ENCODE data around the gene GAS6.

Gene GAS6

DNA sequence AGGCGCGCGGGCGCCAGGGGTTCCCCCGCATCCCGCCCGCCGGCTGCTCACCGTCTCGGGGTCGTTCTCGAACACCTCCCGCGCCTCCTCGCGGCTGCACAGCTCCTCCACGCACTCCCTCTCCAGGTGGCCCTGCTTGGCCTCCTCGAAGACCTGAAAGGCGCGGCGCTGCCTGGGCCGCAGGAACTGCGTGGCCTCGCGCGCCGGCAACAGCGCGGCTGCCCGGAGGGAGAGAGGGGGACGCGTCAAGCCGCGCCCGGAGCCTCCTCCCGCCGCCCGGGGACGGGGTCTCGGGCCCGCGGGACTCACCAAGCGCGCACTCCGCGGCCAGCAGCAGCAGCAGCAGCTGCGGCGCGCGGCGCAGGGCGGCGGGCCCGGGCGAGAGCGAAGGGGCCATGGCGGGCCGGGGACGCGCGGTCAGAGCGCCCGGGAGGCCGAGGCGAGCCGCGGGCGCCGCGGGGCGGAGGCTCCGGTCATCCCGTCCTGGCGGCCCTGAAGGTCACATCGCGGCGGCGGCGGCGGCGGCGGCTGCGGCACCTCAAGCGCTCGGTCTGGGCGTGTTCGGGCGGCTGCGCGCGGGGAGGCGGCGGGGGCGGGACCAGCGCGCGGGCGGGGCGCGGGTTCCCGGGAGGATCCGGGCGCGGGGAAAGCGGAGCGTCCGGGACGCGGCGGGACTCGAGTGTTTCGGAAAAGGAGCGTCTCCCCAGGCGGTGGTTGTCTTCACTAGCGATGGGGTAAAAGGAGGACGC is at the start of gene GAS6:
TSS of gene GAS6 (minus strand) at position 553 of the 749 bp plus-strand sequence. CDS start at position 397, 156 bp downstream.
- no peak for DNase-seq (ENCODE audit: low read depth)

DNA sequence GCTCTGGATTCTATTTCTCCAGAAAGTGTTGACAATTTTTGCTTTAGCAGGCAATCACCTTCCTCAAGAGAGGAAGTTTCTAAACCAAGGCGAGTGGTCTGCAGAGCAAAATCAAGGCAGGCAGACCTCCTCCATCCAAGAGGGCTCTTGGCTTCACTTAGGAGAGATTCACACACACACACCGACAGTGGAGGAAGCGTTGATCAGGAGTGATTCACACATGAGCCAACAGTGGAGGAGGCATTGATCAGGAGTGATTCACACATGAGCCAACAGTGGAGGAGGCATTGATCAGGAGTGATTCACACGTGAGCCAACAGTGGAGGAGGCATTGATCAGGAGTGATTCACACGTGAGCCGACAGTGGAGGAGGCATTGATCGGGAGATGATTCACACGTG is 49.5 kb upstream of the GAS6 start:
- peak; percentile 14 for DNase-seq (ENCODE audit: low read depth)

DNA sequence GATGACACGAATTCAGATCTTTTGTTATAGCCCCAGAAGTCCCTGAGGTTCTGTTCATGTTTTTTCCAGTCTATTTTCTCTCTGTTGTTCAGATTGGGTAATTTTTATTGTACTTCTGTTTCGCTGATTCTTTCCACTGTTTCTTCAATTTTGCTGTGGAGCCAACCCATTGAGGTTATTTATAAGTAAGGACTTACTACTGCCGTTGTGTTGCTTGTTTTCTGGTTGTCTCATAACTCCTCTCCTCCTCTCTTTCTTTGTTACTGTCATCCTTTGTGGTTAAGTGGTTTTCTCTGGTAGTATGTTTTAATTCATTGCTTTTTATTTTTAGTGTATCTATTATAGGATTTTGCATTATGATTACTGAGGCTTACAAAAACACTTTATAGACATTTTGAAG is 48.7 kb upstream of the GAS6 start:
- DNase-seq (ENCODE audit: low read depth): no peak

DNA sequence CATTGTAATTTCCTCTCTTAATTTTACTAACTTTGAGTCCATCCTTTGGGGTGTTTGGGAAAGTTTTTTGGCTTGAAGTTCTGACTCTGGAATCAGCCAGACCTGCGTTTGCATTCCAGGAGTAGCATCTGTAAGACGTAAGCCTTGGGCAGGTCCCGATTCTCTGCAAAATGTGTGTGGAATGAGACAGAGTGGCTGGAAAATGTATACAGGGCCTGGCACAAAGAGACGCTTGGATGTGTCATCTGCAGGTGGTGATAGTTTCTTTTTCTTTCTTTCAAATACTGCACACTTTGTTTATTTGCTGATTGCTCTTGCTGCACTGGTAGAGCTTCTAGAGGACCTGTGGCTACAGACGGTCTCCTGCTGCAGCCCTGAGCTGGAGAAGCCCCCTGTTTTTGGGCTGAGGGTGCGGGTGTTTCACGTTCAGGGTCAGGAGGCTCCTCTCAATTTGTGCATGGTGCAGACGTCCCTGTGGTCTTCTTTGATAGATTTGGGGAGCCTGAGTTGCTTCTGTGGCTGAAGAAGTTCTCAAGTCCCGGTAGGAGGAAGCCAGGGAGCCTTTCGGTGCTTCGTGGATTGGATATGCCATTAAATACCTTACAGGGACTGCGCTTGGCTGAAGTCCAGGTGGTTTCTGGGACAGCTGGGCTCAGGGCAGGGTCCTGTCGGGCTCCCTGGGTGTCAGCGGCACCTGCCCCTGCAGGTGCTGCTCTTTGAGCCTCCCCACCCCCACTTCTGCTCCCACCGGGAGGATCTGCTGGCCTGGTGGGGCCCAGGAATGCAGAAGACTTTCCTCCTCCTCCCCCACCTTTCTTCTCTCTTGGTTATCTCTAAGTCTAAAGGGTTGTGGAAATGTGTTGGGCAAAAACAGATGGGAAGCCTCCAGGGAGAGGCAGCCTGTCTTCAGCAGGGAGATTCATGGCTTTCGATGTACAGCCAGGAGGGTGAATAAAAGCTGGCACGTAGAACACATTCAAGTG is 44.0 kb upstream of the GAS6 start:
- DNase-seq (ENCODE audit: low read depth): no peak

DNA sequence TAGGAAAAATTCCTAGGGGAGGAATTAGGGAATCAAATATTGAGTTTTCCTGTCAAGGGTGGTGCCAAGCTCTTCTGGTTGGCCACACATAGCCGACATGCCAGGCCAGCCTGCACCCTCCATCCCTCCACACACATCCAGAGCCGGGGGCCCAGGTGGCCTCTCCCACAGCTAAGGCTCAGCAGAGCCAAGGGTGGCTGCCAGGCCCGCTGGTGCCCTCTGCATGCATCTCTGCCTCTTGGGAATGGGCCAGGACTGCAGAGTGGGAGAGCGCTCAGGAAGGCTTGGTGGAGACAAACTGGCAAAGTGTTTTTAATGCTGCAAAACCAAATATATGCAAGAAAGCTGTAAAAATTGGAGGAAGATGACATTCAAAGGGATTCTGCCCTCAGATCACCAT is 42.7 kb upstream of the GAS6 start:
- DNase-seq (ENCODE audit: low read depth): no peak

GRCh38 chr13:113905942-113906341 is 42.1 kb upstream of the GAS6 start:
- DNase-seq (ENCODE audit: low read depth): no peak

GRCh38 chr13:113905018-113905417 is 41.1 kb upstream of the GAS6 start:
- no peak for DNase-seq (ENCODE audit: low read depth)

- DNase-seq (ENCODE audit: low read depth): no peak
These were observed 40.5 kb upstream of the GAS6 start for GRCh38 chr13:113904411-113904810.

DNA sequence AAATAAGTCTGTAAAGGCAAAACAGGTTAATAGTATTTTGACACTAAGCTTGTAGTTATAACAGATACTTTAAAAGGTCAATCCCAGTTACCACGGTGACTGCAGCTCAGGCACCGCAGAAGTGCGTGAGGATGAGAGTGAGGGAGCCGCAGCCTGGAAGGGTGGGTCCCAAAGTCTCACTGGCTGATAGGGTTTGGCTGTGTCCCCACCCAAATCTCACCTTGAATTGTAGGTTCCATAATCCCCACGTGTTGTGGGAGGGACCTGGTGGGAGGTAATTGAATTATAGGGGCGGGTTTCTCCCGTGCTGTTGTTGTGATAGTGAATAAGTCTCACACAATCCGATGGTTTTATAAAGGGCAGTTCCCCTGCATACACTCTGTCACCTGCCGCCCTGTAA is 40.0 kb upstream of the GAS6 start:
- DNase-seq (ENCODE audit: low read depth): no peak

- DNase-seq (ENCODE audit: low read depth): no peak
These were observed 39.3 kb upstream of the GAS6 start for GRCh38 chr13:113902986-113903775.

DNA sequence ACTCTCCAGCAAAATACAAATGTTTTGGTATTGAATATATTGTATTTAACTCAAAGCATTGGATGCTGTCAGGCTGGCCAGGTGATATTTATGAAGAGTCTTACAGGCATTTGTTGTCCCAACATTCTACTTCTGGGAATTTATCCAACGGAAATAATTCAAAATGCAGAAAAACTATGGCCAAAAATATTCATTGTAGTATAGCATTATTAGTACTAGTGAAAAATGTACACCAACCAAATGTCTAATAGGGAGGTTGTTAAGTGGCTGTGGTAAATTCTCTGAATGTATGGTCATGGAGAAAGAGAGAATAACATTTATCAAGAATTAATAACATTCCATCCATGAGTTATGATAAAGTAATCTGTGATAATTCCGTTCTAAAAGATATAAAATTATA is 38.6 kb upstream of the GAS6 start:
- no peak for DNase-seq (ENCODE audit: low read depth)

GRCh38 chr13:113901642-113902041 is 37.8 kb upstream of the GAS6 start:
- no peak for DNase-seq (ENCODE audit: low read depth)

- DNase-seq (ENCODE audit: low read depth): no peak
These were observed 37.4 kb upstream of the GAS6 start for GRCh38 chr13:113901231-113901630.

DNA sequence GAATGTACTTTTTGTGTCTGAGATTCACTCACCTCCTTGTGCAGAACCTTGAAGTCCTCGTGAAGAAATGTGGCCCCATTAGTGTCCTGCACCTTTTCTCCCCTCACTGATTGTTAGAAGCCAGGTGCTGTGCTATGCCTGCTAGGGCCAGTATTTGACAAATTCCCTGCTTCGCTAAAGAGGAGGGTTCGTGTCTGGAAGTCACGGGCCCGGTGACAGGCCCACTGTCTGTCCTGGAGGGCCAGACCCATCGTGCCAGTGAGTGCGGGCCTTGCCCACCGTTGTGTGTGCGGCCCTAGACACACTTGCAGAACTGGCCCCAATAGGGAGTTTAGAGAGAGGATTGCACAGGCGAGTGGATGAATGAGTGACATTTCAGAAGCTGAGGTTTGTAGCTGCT is 36.8 kb upstream of the GAS6 start:
- no peak for DNase-seq (ENCODE audit: low read depth)

DNA sequence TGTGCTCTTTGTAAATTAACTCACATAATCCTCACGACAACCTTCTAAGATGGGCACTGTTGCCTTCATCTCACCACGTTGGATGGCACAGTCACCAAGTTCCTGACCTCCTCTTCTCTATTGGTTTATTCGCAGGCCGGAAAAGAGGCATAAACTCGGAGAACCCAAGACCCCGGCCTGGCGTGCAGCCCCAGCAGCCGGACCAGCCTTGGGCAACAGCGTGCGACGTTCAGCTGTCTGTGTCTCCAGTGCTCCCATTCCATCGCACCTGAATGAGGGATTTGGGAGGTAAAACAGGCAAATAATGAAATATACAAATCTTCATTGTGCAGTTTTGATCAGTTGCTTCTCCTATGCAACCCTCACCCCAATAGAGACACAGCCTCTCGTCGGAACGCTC is 34.5 kb upstream of the GAS6 start:
- DNase-seq (ENCODE audit: low read depth): no peak

- DNase-seq (ENCODE audit: low read depth): no peak
These were observed 34.1 kb upstream of the GAS6 start for GRCh38 chr13:113897966-113898365.

- DNase-seq (ENCODE audit: low read depth): no peak
These were observed 33.3 kb upstream of the GAS6 start for GRCh38 chr13:113897161-113897560.

- no peak for DNase-seq (ENCODE audit: low read depth)
These were observed 31.6 kb upstream of the GAS6 start for GRCh38 chr13:113895436-113895835.

DNA sequence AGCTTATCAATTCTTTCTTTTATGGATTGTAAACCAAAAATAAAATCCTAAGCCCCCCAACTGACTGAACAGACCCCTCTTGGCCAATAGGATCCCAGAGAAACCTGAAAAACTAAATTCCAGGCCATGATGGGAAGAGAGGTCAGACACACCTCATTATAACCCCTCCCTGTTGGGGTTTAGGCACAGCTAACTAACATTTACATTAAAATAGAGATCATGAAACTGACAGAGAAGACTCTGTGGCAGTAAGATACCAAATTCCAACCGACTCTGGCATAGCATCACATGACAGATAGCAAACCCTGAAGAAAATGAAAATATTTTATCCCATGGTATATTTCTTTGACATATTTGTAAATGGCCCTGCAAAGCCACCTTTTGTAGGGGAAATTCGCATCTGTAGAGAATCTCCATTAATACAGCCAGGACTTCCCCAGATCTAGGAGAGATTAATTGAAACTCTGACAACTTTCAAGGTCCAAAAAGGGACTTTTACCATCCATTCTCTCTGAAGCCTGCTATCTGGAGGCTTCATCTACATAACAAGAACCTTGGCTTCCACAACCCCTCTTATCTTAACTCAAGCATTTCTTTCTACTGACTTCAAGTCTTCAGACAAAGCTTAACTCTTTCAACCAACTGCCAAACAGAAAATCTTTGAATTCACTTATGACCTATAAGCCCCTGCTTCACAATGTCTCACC is 27.1 kb upstream of the GAS6 start:
- no peak for DNase-seq (ENCODE audit: low read depth)

DNA sequence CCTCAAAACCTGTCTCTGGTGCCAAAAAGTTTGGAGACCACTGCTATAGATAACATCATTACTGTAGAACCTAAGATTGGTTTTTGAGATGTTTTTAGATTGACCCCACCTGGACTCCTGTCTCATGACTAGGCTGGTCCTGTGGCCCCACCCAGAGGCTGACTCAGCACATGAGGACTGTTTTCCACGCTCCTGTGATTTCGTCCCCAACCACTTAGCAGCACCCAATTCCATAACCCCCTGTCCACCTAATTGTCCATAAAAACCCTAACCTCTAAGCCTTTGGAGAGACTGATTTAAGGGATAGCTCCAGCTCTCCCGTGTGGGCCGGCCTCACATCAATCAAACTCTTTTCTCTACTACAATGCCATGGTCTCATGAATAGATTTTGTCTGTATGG is 25.6 kb upstream of the GAS6 start:
- no peak for DNase-seq (ENCODE audit: low read depth)

DNA sequence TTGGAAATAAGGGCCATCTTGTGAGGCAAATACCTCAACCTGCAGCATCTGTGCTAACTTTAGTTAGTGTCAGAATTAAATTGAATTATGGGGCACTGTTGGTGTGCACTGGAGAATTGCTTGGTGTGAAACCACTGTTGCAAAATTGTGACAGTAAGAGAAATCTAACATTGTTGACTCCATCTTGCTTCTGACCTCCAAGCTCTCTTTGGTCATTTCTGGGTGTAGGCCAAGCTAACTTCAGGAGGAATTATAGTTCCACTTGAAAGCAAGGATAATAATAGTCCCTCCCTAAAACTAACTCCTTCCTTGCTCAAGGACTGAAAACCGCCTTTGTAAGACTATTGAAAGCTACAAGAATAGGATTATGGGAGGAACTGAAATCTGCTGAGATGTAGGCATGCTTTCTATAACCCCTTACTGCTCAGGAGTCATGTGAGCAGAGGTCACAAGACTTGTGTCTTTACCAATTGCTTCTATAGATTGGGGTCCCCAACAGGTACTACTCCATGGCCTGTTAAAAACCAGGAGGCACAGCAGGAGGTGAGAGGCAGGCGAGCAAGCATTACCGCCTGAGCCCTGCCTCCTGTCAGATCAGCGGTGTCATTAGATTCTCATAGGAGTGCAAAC is 24.9 kb upstream of the GAS6 start:
- no peak for DNase-seq (ENCODE audit: low read depth)

Data from activated T-cell treated with anti-CD3 and anti-CD28 coated beads for 48 hours (primary cell).